NT2/D1 (cell line): ENCODE data around the gene RASA1.

Source experiments
- DNase-seq: peaks from one replicate; pipeline ENCODE4 v3.0.0-alpha.2; 2011; ENCODE audit warnings: low read depth, low spot score
- H3K27me3 ChIP-seq: 2 replicates; pipeline ENCODE4 v1.6.0; 2011; ENCODE audit warnings: mild to moderate bottlenecking; ENCODE audit not compliant: insufficient read length, insufficient read depth
- H3K36me3 ChIP-seq: 2 replicates; pipeline ENCODE4 v1.6.1; 2011; ENCODE audit warnings: mild to moderate bottlenecking, low read length, mixed read lengths; ENCODE audit not compliant: insufficient read depth, insufficient read length
- H3K4me1 ChIP-seq: 2 replicates; pipeline ENCODE4 v1.5.1; 2011; ENCODE audit not compliant: insufficient read depth, insufficient read length
- H3K4me3 ChIP-seq: 2 replicates; pipeline ENCODE4 v1.5.1; 2011; ENCODE audit warnings: low read depth; ENCODE audit not compliant: insufficient read length
- H3K9ac ChIP-seq: 2 replicates; pipeline ENCODE4 v1.6.0; 2011; ENCODE audit warnings: low read depth; ENCODE audit not compliant: insufficient read length
- H3K9me3 ChIP-seq: 2 replicates; pipeline ENCODE4 v1.5.1; 2011; ENCODE audit warnings: mild to moderate bottlenecking, low read length; ENCODE audit not compliant: insufficient read depth
- SUZ12 ChIP-seq: IDR thresholded peaks from 2 replicates; pipeline ENCODE4 v1.6.1; 2011; ENCODE audit not compliant: insufficient read length, insufficient read depth; ENCODE audit errors: extremely low read depth
- YY1 ChIP-seq: IDR thresholded peaks from 2 replicates; pipeline ENCODE4 v1.6.1; 2011; ENCODE audit not compliant: insufficient read length, insufficient read depth
- ZNF274 ChIP-seq: IDR thresholded peaks from 2 replicates; pipeline ENCODE4 v1.6.1; 2011; ENCODE audit warnings: mild to moderate bottlenecking, low read depth, low read length

Gene RASA1

GRCh38 chr5:87340716-87341115 lies 73.0 kb downstream of the RASA1 start:
- Histone ChIP-seq H3K4me1 (no peaks in the 10 kb centered on the region), H3K9me3 (no peaks in the 10 kb centered on the region), H3K4me3 (no peak overlapping the region), H3K9ac (no peak overlapping the region), H3K27me3 (no peaks in the 10 kb centered on the region), H3K36me3 (peaks cover 17% of the 10 kb centered on the region)
- TF ChIP-seq SUZ12 = no peak
- TF ChIP-seq YY1 = no peak
- no peak for TF ChIP-seq ZNF274
- DNase-seq = no peak

- no peaks in the 10 kb centered on the region for H3K27me3 ChIP-seq
- TF ChIP-seq YY1 (no peak), ZNF274 (no peak), SUZ12 (no peak)
- no peaks in the 10 kb centered on the region for H3K9me3 ChIP-seq
- peaks cover 9% of the 10 kb centered on the region for H3K36me3 ChIP-seq
- H3K9ac ChIP-seq = no peak overlapping the region
- H3K4me1 ChIP-seq = no peaks in the 10 kb centered on the region
- no peak overlapping the region for H3K4me3 ChIP-seq
- no peak for DNase-seq
Observed at GRCh38 chr5:87347272-87347671, 79.6 kb downstream of the RASA1 start.

GRCh38 chr5:87347841-87348240 lies 80.2 kb downstream of the RASA1 start:
- H3K36me3 ChIP-seq = peaks cover 9% of the 10 kb centered on the region
- no peak overlapping the region for H3K4me3 ChIP-seq
- H3K27me3 ChIP-seq = no peaks in the 10 kb centered on the region
- DNase-seq = no peak
- no peaks in the 10 kb centered on the region for H3K9me3 ChIP-seq
- TF ChIP-seq YY1 (no peak), ZNF274 (no peak), SUZ12 (no peak)
- no peaks in the 10 kb centered on the region for H3K4me1 ChIP-seq
- no peak overlapping the region for H3K9ac ChIP-seq

GRCh38 chr5:87354496-87354895 lies 86.8 kb downstream of the RASA1 start:
- peaks cover 15% of the 10 kb centered on the region for H3K36me3 ChIP-seq
- no peak for DNase-seq

GRCh38 chr5:87359106-87359505 lies 91.4 kb downstream of the RASA1 start:
- Histone ChIP-seq H3K27me3 (no peaks in the 10 kb centered on the region), H3K9ac (no peak overlapping the region), H3K36me3 (peaks cover 20% of the 10 kb centered on the region), H3K9me3 (no peaks in the 10 kb centered on the region), H3K4me3 (no peak overlapping the region), H3K4me1 (no peaks in the 10 kb centered on the region)
- TF ChIP-seq SUZ12 (no peak), YY1 (no peak), ZNF274 (no peak)
- peak; percentile 1 for DNase-seq

More at GRCh38 chr5:87354496-87354895, 86.8 kb downstream of the RASA1 start:
- no peak overlapping the region for H3K4me3 ChIP-seq
- no peaks in the 10 kb centered on the region for H3K4me1 ChIP-seq
- no peaks in the 10 kb centered on the region for H3K9me3 ChIP-seq
- TF ChIP-seq ZNF274 = no peak
- TF ChIP-seq YY1 = no peak
- TF ChIP-seq SUZ12 = no peak
- no peaks in the 10 kb centered on the region for H3K27me3 ChIP-seq
- no peak overlapping the region for H3K9ac ChIP-seq

- no peak for DNase-seq
- no peaks in the 10 kb centered on the region for H3K27me3 ChIP-seq
- H3K36me3 ChIP-seq = peaks cover 12% of the 10 kb centered on the region
- H3K9ac ChIP-seq = no peak overlapping the region
- no peaks in the 10 kb centered on the region for H3K9me3 ChIP-seq
- no peak overlapping the region for H3K4me3 ChIP-seq
- no peaks in the 10 kb centered on the region for H3K4me1 ChIP-seq
- TF ChIP-seq ZNF274 (no peak), SUZ12 (no peak), YY1 (no peak)
Observed at GRCh38 chr5:87360132-87360531, 92.4 kb downstream of the RASA1 start.

GRCh38 chr5:87361031-87361445 lies 93.4 kb downstream of the RASA1 start:
- Histone ChIP-seq H3K9ac (no peak overlapping the region), H3K36me3 (peaks cover 12% of the 10 kb centered on the region), H3K4me1 (no peaks in the 10 kb centered on the region), H3K9me3 (no peaks in the 10 kb centered on the region), H3K27me3 (no peaks in the 10 kb centered on the region), H3K4me3 (no peak overlapping the region)
- TF ChIP-seq YY1 (no peak), SUZ12 (no peak), ZNF274 (no peak)
- no peak for DNase-seq

GRCh38 chr5:87361536-87362213 lies 94.0 kb downstream of the RASA1 start:
- Histone ChIP-seq H3K36me3 (peaks cover 13% of the 10 kb centered on the region), H3K4me3 (no peak overlapping the region), H3K27me3 (no peaks in the 10 kb centered on the region), H3K9me3 (no peaks in the 10 kb centered on the region), H3K4me1 (no peaks in the 10 kb centered on the region), H3K9ac (no peak overlapping the region)
- no peak for DNase-seq
- TF ChIP-seq YY1 = no peak
- TF ChIP-seq ZNF274 = no peak
- TF ChIP-seq SUZ12 = no peak
